OCI-LY3 (cell line): ENCODE measurements around the gene TSPAN9.

ENCODE experiments used
- EZH2phosphoT487 ChIP-seq: fragments of 200-600 bp; shearing (Covaris generic); IDR thresholded peaks from 2 replicates; pipeline ENCODE4 v1.6.1; 2018; ENCODE audit warnings: antibody characterized with exemption, mixed run types, low read depth
- TF ChIP-seq, protein P1 (sequence below): fragments of 200-600, 300-600 bp; sonication (generic); IDR thresholded peaks from 2 replicates; pipeline ENCODE4 v1.5.1; 2014; ENCODE audit warnings: antibody characterized with exemption, low read length, low read depth

DNA sequence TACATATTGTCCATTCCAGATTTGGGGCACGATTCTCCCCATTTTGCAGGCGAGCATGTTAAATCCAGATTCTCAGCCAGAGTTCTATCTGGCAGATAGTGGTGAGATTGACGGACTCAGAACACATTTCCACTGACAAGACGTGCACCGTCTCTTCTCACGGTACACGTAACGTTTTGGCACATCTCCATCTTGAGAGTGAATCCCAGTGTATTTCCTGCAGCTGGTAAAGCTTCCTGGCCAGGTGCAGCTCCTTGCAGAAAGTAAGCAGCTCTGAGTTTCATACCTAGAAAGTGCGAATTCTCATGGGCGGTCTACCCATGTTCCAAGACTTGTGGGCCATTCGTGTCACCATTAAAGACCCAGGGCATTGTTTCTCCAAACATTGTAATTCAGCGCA lies 102.6 kb downstream of the TSPAN9 start:
- TF ChIP-seq, protein P1, sequence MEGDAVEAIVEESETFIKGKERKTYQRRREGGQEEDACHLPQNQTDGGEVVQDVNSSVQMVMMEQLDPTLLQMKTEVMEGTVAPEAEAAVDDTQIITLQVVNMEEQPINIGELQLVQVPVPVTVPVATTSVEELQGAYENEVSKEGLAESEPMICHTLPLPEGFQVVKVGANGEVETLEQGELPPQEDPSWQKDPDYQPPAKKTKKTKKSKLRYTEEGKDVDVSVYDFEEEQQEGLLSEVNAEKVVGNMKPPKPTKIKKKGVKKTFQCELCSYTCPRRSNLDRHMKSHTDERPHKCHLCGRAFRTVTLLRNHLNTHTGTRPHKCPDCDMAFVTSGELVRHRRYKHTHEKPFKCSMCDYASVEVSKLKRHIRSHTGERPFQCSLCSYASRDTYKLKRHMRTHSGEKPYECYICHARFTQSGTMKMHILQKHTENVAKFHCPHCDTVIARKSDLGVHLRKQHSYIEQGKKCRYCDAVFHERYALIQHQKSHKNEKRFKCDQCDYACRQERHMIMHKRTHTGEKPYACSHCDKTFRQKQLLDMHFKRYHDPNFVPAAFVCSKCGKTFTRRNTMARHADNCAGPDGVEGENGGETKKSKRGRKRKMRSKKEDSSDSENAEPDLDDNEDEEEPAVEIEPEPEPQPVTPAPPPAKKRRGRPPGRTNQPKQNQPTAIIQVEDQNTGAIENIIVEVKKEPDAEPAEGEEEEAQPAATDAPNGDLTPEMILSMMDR: no peak
- no peak for TF ChIP-seq EZH2phosphoT487
